Measurements from ENCODE around the gene UBN1.
"Not testable (repeated sequence)": the region's sequence is repeated elsewhere in the genome, so short reads cannot be mapped to it uniquely, and the experiment has no call there.

UBN1 gene

DNA sequence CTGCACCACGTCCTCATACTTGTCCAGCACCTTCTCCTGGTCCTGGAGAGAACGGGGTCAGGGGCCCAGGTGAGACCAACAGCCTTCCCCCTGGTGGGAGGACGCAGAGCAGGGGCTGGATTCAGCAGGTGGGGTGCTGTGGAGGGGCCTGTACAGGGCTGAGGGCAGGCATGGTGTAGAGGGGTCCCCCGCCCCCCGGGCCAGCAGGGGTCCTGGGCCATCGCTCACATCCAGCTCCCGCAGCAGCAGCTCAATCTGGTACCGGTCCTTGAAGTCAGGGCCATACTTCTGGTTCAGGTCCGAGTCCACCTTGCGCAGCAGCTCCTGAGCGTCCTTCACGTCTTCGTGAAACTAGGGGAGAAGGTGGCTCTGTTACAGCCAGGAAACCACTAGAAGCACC is 48.1 kb downstream of the UBN1 start:
- H3K36me3 Mint-ChIP-seq (ENCODE audit: low read depth) = no peaks in the 10 kb centered on the region
- no peaks in the 10 kb centered on the region for H3K4me1 Mint-ChIP-seq (ENCODE audit: low read depth)
- H3K9me3 Mint-ChIP-seq = no peaks in the 10 kb centered on the region
- H3K4me3 Mint-ChIP-seq = no peak overlapping the region
- no peak overlapping the region for H3K27ac Mint-ChIP-seq
- H3K27me3 Mint-ChIP-seq = no peaks in the 10 kb centered on the region

DNA sequence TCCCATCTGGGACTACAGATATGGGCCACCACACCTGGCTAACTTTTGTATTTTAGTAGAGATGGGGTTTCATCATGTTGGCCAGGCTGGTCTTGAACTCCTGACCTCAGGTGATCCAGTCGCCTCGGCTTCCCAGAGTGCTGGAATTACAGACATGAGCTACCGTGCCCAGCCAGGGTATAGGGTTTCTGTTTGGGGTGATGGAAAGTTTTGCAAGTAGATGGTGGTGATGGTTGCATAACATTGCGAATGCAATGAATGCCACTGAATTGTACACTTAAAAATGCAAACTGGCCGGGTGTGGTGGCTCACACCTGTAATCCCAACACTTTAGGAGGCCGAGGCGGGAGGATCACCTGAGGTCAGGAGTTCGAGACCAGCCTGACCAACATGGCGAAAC is 49.5 kb downstream of the UBN1 start:
- not testable (repeated sequence) for H3K36me3 Mint-ChIP-seq (ENCODE audit: low read depth); H3K27ac Mint-ChIP-seq; H3K4me3 Mint-ChIP-seq; H3K9me3 Mint-ChIP-seq; H3K27me3 Mint-ChIP-seq; H3K4me1 Mint-ChIP-seq (ENCODE audit: low read depth)

- Mint-ChIP-seq H3K4me3 (no peak overlapping the region), H3K4me1 (ENCODE audit: low read depth) (no peaks in the 10 kb centered on the region), H3K27me3 (no peaks in the 10 kb centered on the region), H3K27ac (no peak overlapping the region), H3K9me3 (no peaks in the 10 kb centered on the region), H3K36me3 (ENCODE audit: low read depth) (no peaks in the 10 kb centered on the region)
Observed at GRCh38 chr16:4897328-4897727, 50.0 kb downstream of the UBN1 start.

GRCh38 chr16:4898811-4899473 is 51.7 kb downstream of the UBN1 start:
- Mint-ChIP-seq H3K36me3 (ENCODE audit: low read depth) (no peaks in the 10 kb centered on the region), H3K4me3 (no peak overlapping the region), H3K9me3 (no peaks in the 10 kb centered on the region), H3K27ac (no peak overlapping the region), H3K27me3 (peaks cover 4% of the 10 kb centered on the region), H3K4me1 (ENCODE audit: low read depth) (no peaks in the 10 kb centered on the region)

GRCh38 chr16:4899474-4899846 is 52.2 kb downstream of the UBN1 start:
- Mint-ChIP-seq H3K4me1 (ENCODE audit: low read depth) (no peaks in the 10 kb centered on the region), H3K9me3 (no peaks in the 10 kb centered on the region), H3K27me3 (peaks cover 9% of the 10 kb centered on the region), H3K36me3 (ENCODE audit: low read depth) (no peaks in the 10 kb centered on the region), H3K27ac (no peak overlapping the region), H3K4me3 (no peak overlapping the region)

GRCh38 chr16:4900036-4900435 is 52.8 kb downstream of the UBN1 start:
- no peaks in the 10 kb centered on the region for H3K4me1 Mint-ChIP-seq (ENCODE audit: low read depth)
- no peak overlapping the region for H3K27ac Mint-ChIP-seq
- H3K36me3 Mint-ChIP-seq (ENCODE audit: low read depth) = no peaks in the 10 kb centered on the region
- H3K4me3 Mint-ChIP-seq = no peak overlapping the region
- peaks cover 15% of the 10 kb centered on the region for H3K27me3 Mint-ChIP-seq
- H3K9me3 Mint-ChIP-seq = no peaks in the 10 kb centered on the region

DNA sequence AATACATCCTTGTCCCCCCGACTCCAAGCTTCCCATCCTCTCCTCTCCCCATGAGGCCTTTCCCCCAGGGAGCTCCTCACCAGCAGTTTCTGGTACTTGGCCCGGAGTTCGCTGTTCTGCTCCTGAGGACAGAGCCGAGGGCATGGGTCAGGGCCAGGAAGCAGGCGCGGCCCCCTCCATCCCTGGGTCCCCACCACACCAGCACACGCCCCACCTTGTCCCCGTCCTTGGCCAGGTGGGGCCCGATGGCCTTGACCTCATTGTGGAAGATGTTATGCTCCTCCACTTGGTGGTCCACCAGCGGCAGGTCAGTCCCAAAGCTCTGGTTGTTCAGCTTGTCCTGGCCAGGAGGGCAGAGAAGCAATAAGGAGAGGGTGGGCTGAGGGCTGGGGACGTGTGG is 53.5 kb downstream of the UBN1 start:
- Mint-ChIP-seq H3K4me1 (ENCODE audit: low read depth) (no peaks in the 10 kb centered on the region), H3K27me3 (peaks cover 21% of the 10 kb centered on the region), H3K27ac (no peak overlapping the region), H3K4me3 (no peak overlapping the region), H3K36me3 (ENCODE audit: low read depth) (no peaks in the 10 kb centered on the region), H3K9me3 (no peaks in the 10 kb centered on the region)

- Mint-ChIP-seq H3K27me3 (peaks cover 21% of the 10 kb centered on the region), H3K4me1 (ENCODE audit: low read depth) (no peaks in the 10 kb centered on the region), H3K27ac (no peak overlapping the region), H3K9me3 (no peaks in the 10 kb centered on the region), H3K4me3 (no peak overlapping the region), H3K36me3 (ENCODE audit: low read depth) (no peaks in the 10 kb centered on the region)
Observed at GRCh38 chr16:4902038-4902437, 54.8 kb downstream of the UBN1 start.

DNA sequence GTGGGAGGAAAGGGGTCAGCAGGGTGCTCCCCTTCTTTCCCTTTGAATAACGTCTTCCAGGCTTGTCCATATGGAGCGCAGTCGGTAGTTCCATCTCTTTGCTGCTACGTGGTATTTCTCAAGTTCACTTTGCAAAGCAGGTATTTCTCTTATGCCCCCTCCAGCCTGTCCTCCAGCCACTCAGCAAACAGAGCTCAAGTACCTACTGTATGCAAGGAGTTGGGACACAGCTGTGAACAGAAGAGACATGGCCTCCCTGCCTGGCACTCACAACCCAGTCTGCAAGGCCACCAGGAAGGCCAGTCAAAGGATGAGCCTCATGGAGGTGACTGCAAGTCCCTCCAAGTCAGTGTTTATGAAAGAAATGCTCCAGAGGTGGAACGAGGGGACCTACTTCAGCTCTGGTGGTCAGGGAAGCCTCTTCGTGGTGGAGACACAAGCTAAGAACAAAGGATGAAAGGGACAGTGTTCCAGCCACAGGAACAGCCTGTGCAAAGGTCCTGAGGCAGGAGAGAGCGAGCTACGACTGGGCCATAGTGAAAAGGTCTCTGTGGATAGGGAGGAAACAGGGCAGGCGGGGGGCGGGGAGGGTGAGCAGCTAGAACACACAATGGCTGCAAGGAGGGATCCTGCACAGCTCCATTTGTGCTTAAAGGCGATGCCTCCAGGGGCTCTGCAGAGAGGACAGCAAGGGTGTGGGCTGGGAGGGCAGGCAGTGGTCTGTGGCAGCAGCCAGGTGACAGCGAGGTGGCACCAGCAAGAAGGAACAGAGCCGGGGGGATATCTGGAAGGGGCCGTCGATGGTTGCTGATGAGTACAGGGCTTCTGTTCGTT is 57.0 kb downstream of the UBN1 start:
- Mint-ChIP-seq H3K9me3 (no peaks in the 10 kb centered on the region), H3K27me3 (peaks cover 21% of the 10 kb centered on the region), H3K4me3 (no peak overlapping the region), H3K4me1 (ENCODE audit: low read depth) (no peaks in the 10 kb centered on the region), H3K36me3 (ENCODE audit: low read depth) (no peaks in the 10 kb centered on the region), H3K27ac (no peak overlapping the region)

- Mint-ChIP-seq H3K27ac (no peak overlapping the region), H3K27me3 (peaks cover 21% of the 10 kb centered on the region), H3K4me3 (no peak overlapping the region), H3K9me3 (no peaks in the 10 kb centered on the region), H3K4me1 (ENCODE audit: low read depth) (no peaks in the 10 kb centered on the region), H3K36me3 (ENCODE audit: low read depth) (no peaks in the 10 kb centered on the region)
Observed at GRCh38 chr16:4904942-4905615, 57.8 kb downstream of the UBN1 start.

GRCh38 chr16:4908854-4909401 is 61.6 kb downstream of the UBN1 start:
- Mint-ChIP-seq H3K9me3 (no peaks in the 10 kb centered on the region), H3K4me1 (ENCODE audit: low read depth) (no peaks in the 10 kb centered on the region), H3K27me3 (peaks cover 17% of the 10 kb centered on the region), H3K36me3 (ENCODE audit: low read depth) (no peaks in the 10 kb centered on the region), H3K27ac (no peak overlapping the region), H3K4me3 (no peak overlapping the region)

- Mint-ChIP-seq H3K27me3 (peaks cover 8% of the 10 kb centered on the region), H3K4me3 (no peak overlapping the region), H3K9me3 (no peaks in the 10 kb centered on the region), H3K36me3 (ENCODE audit: low read depth) (no peaks in the 10 kb centered on the region), H3K27ac (no peak overlapping the region), H3K4me1 (ENCODE audit: low read depth) (no peaks in the 10 kb centered on the region)
Observed at GRCh38 chr16:4909825-4910224, 62.5 kb downstream of the UBN1 start.

GRCh38 chr16:4910828-4911227 is 63.5 kb downstream of the UBN1 start:
- H3K27me3 Mint-ChIP-seq = no peaks in the 10 kb centered on the region
- H3K4me1 Mint-ChIP-seq (ENCODE audit: low read depth) = no peaks in the 10 kb centered on the region
- no peaks in the 10 kb centered on the region for H3K9me3 Mint-ChIP-seq
- H3K4me3 Mint-ChIP-seq = no peak overlapping the region
- no peaks in the 10 kb centered on the region for H3K36me3 Mint-ChIP-seq (ENCODE audit: low read depth)
- no peak overlapping the region for H3K27ac Mint-ChIP-seq

DNA sequence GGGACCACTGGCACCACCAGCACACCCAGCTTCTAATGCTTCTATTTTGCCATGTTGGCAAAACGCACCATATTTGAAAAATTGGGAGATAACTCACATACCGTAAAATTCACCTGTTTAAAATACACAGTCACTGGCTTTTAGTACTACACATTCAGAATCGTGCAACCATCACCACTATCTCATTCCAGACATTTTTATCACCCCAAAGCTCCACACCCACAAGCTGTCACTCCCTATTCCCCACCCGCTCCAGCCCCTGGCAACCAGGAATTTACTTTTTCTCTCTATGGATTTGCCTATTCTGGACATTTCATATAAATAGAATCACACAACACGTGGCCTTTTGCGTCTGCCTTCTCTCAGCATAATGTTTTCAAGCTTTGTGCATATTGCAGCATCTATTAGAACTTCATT is 64.7 kb downstream of the UBN1 start:
- Mint-ChIP-seq H3K36me3 (ENCODE audit: low read depth) (no peaks in the 10 kb centered on the region), H3K4me1 (ENCODE audit: low read depth) (no peaks in the 10 kb centered on the region), H3K9me3 (no peaks in the 10 kb centered on the region), H3K27ac (no peak overlapping the region), H3K4me3 (no peak overlapping the region), H3K27me3 (no peaks in the 10 kb centered on the region)

DNA sequence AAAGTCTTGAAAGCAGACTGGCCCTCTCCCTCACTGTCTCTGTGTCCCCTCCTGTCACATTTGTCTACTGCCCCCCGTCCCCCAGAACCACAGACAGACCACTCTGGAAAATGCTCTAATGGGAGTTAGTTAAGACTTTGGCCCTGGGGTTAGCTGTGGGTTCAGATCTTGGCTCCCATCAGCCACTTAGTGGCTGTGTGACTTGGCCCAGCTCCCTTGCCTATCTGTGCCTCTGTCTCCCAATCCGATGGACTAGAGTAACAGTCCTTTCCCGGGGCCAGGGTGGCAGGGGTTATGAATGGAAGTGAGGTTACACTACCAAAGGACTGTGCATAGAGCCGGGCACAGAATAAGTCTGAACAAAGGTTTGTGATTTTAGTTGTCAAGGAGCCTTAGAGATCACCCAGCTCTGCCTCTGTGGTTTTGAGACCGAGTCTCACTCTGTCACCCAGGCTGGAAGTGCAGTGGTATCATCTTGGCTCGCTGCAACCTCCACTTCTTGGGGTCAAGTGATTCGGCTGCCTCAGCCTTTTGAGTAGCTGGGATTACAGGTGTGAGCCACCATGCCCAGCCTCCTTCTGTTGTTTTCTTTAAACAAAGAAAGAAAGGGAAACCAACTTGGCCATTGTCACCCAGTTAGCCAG is 66.0 kb downstream of the UBN1 start:
- Mint-ChIP-seq H3K36me3 (ENCODE audit: low read depth) (no peaks in the 10 kb centered on the region), H3K4me3 (no peak overlapping the region), H3K4me1 (ENCODE audit: low read depth) (no peaks in the 10 kb centered on the region), H3K9me3 (no peaks in the 10 kb centered on the region), H3K27ac (no peak overlapping the region), H3K27me3 (no peaks in the 10 kb centered on the region)

Data from stimulated activated naive CD8-positive, alpha-beta T cell treated with anti-CD3 and anti-CD28 coated beads, Interleukin-15, Interleukin-2, amounts not matched to agents 100 ng/mL and 50 ng/mL, for 24 hours (primary cell).